Esophagus (tissue), 2 donors: Measurements from ENCODE around the gene UBE2S. TPM values are rescaled to one million over a fixed set of nuclear protein-coding genes. Genes with fewer than 3 reads are reported as not detected.

Experiments
- H3K27ac ChIP-seq, 2 donors: one replicate each; pipeline ENCODE4 v1.5.1; 2013; ENCODE audit warnings: low read depth in 2 of 2, mild to moderate bottlenecking in 2 of 2, inconsistent platforms in 1 of 2, low read length in 1 of 2, moderate library complexity in 1 of 2
- H3K27me3 ChIP-seq, 2 donors: one replicate each; pipeline ENCODE4 v1.6.1; 2013; ENCODE audit warnings: low read length in 2 of 2, control low read depth in 1 of 2, mild to moderate bottlenecking in 1 of 2; ENCODE audit not compliant: insufficient read depth in 2 of 2, control insufficient read depth in 1 of 2
- H3K36me3 ChIP-seq, 2 donors: one replicate each; pipeline ENCODE4 v1.6.1; 2013; ENCODE audit warnings: low read length in 1 of 2; ENCODE audit not compliant: control insufficient read depth in 2 of 2, insufficient read depth in 2 of 2
- H3K4me1 ChIP-seq, 2 donors: one replicate each; pipeline ENCODE4 v1.6.1; 2013; ENCODE audit warnings: low read length in 1 of 2; ENCODE audit not compliant: control insufficient read depth in 2 of 2, insufficient read depth in 2 of 2
- H3K4me3 ChIP-seq, 2 donors: one replicate each; pipeline ENCODE4 v1.5.1; 2013; ENCODE audit warnings: low read length in 2 of 2, mild to moderate bottlenecking in 2 of 2, low read depth in 1 of 2, moderate library complexity in 1 of 2
- H3K9me3 ChIP-seq, 2 donors: one replicate each; pipeline ENCODE4 v1.6.1; 2013; ENCODE audit warnings: mild to moderate bottlenecking in 2 of 2, low read depth in 1 of 2, low read length in 1 of 2, moderate library complexity in 1 of 2; ENCODE audit not compliant: control insufficient read depth in 2 of 2, insufficient read depth in 1 of 2
- WGBS, 2 donors: extraction: QIAGEN DNeasy Blood & Tissue Kit; methylation state at CpG; one replicate each; pipeline ENCODE4 v1.1.7; 2013; 5-methylcytosine and 5-hydroxymethylcytosine counted together
- polyA plus RNA-seq, 2 donors: library from polyadenylated mRNA; stranded (reverse); fragments of 200-250 nt; gene quantifications; one replicate each; pipeline ENCODE4 v1.2.3, GENCODE V29; 2013
- donor health status: healthy with polysubstance abuse.
- donor health status: Bipolar disorder and iron deficiency.

UBE2S gene
- polyA plus RNA-seq, 2 donors = 12.8 to 24.1 TPM

GRCh38 chr19:55366790-55367189 is 40.8 kb downstream of the UBE2S start:
- 67 to 76% methylated on average over 3 of the region's 3 CpGs for WGBS, 2 donors
- H3K27me3 ChIP-seq = peaks cover 0 to 27% of the 10 kb centered on the region in 2 donors

GRCh38 chr19:55365964-55366363 is 41.6 kb downstream of the UBE2S start:
- Histone ChIP-seq H3K27me3 (peaks cover 0 to 22% of the 10 kb centered on the region in 2 donors), H3K4me1 (peaks cover 0 to 6% of the 10 kb centered on the region in 2 donors), H3K27ac (no peak overlapping the region), H3K36me3 (no peaks in the 10 kb centered on the region), H3K4me3 (no peak overlapping the region), H3K9me3 (no peaks in the 10 kb centered on the region)
- 66 to 68% methylated on average over 19 of the region's 19 CpGs for WGBS, 2 donors

More at GRCh38 chr19:55366790-55367189, 40.8 kb downstream of the UBE2S start:
- Histone ChIP-seq H3K4me3 (no peak overlapping the region), H3K9me3 (no peaks in the 10 kb centered on the region), H3K27ac (no peak overlapping the region), H3K36me3 (no peaks in the 10 kb centered on the region), H3K4me1 (peaks cover 0 to 6% of the 10 kb centered on the region in 2 donors)

- H3K9me3 ChIP-seq = no peaks in the 10 kb centered on the region
- peaks cover 0 to 16% of the 10 kb centered on the region in 2 donors for H3K27me3 ChIP-seq
- H3K4me3 ChIP-seq = no peak overlapping the region
- peaks cover 0 to 6% of the 10 kb centered on the region in 2 donors for H3K4me1 ChIP-seq
- 89 to 92% methylated on average over 8 of the region's 8 CpGs for WGBS, 2 donors
- H3K36me3 ChIP-seq = no peaks in the 10 kb centered on the region
- no peak overlapping the region for H3K27ac ChIP-seq
Observed at GRCh38 chr19:55365245-55365644, 42.3 kb downstream of the UBE2S start.

GRCh38 chr19:55362990-55363716 is 44.4 kb downstream of the UBE2S start, which contains the start of gene GARIN5B:
Gene GARIN5B (minus strand): TSS chr19:55363260. CDS start chr19:55363066, 194 bp downstream.
- H3K27me3 ChIP-seq = peaks cover 0 to 2% of the 10 kb centered on the region in 2 donors
- H3K36me3 ChIP-seq = no peaks in the 10 kb centered on the region
- WGBS, 2 donors = 83% methylated on average over 27 of the region's 27 CpGs
- H3K4me3 ChIP-seq = no peak within 1 kb of the TSS
- H3K9me3 ChIP-seq = no peaks in the 10 kb centered on the region
- H3K4me1 ChIP-seq = no peaks in the 10 kb centered on the region
- H3K27ac ChIP-seq = no peak within 1 kb of the TSS

- no peak overlapping the region for H3K4me3 ChIP-seq
- H3K27ac ChIP-seq = no peak overlapping the region
- no peaks in the 10 kb centered on the region for H3K4me1 ChIP-seq
- H3K9me3 ChIP-seq = no peaks in the 10 kb centered on the region
- no peaks in the 10 kb centered on the region for H3K36me3 ChIP-seq
- 75 to 76% methylated on average over 29 to 38 of the region's 38 CpGs for WGBS, 2 donors
- H3K27me3 ChIP-seq = peaks cover 0 to 2% of the 10 kb centered on the region in 2 donors
Observed at GRCh38 chr19:55362174-55362989, 45.2 kb downstream of the UBE2S start.

GRCh38 chr19:55360902-55361301 is 46.7 kb downstream of the UBE2S start:
- Histone ChIP-seq H3K27ac (no peak overlapping the region), H3K27me3 (peaks cover 0 to 2% of the 10 kb centered on the region in 2 donors), H3K9me3 (no peaks in the 10 kb centered on the region), H3K4me3 (no peak overlapping the region), H3K4me1 (no peaks in the 10 kb centered on the region), H3K36me3 (no peaks in the 10 kb centered on the region)
- WGBS, 2 donors = 89 to 95% methylated on average over 16 of the region's 16 CpGs

GRCh38 chr19:55358943-55359908 is 48.4 kb downstream of the UBE2S start:
- 67 to 71% methylated on average over 32 of the region's 32 CpGs for WGBS, 2 donors
- no peaks in the 10 kb centered on the region for H3K9me3 ChIP-seq
- H3K27ac ChIP-seq = no peak overlapping the region
- no peak overlapping the region for H3K4me3 ChIP-seq
- H3K4me1 ChIP-seq = peaks cover 0 to 3% of the 10 kb centered on the region in 2 donors
- no peaks in the 10 kb centered on the region for H3K36me3 ChIP-seq
- H3K27me3 ChIP-seq = peaks cover 0 to 2% of the 10 kb centered on the region in 2 donors

- Histone ChIP-seq H3K27me3 (peaks cover 0 to 3% of the 10 kb centered on the region in 2 donors), H3K4me1 (peaks cover 2 to 3% of the 10 kb centered on the region in 2 donors), H3K9me3 (peaks cover 0 to 2% of the 10 kb centered on the region in 2 donors), H3K27ac (no peak overlapping the region), H3K4me3 (no peak overlapping the region), H3K36me3 (no peaks in the 10 kb centered on the region)
- 88% methylated on average over 19 of the region's 19 CpGs for WGBS, 2 donors
Observed at GRCh38 chr19:55358493-55358892, 49.1 kb downstream of the UBE2S start.
